Mucosa of gallbladder (tissue), 1 donor: ENCODE results near the gene THUMPD3. TPM values are rescaled to one million over a fixed set of nuclear protein-coding genes. Genes with fewer than 3 reads are reported as not detected.
A peak's percentile ranks its signal among the peaks of the same experiment; 100 is the strongest.

ENCODE experiments used
- DNase-seq: peaks from one replicate; pipeline ENCODE4 v3.0.0-alpha.2; 2020; ENCODE audit warnings: low spot score
- total RNA-seq: library from RNA; stranded (reverse); gene quantifications from one replicate; pipeline ENCODE4 v1.2.1, GENCODE V29; 2021
- donor health status: DM: no; HTN: no; CAD: no.

The THUMPD3 gene
- total RNA-seq, 1 donor from 2014 or later, result 43.4 TPM

DNA sequence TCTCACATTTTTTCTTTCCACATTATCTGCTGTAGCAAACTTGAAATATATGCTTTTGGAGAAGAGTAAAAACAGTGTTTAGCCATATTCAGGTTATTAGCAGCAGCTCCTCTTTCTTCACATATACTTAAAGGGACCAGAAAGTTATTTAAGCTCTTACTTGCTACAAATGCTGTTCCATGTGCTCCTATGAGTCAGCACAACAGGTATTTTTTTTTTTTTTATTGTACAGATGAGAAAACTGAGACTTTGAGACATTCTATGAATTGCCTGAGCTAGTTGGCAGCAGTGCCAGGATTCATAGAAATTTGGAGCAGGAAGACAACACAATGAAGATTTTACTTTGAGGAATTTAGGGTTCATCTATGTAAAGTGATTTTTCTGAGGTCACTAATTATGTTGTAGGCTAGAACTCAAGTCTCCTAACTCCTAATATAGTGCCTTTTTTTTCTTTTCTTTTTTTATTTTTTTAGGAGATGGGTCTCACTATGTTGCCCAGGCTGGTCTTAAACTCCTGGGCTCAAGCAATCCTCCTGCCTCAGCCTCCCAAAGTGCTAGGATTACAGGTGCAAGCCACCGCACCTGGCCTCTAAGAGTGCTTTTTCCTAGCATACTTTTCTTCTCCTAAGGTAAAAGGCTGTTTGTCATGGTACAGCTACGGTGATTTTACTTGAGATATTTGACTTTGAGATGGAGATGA is 58.1 kb downstream of the THUMPD3 start:
- DNase-seq, result no peak

DNA sequence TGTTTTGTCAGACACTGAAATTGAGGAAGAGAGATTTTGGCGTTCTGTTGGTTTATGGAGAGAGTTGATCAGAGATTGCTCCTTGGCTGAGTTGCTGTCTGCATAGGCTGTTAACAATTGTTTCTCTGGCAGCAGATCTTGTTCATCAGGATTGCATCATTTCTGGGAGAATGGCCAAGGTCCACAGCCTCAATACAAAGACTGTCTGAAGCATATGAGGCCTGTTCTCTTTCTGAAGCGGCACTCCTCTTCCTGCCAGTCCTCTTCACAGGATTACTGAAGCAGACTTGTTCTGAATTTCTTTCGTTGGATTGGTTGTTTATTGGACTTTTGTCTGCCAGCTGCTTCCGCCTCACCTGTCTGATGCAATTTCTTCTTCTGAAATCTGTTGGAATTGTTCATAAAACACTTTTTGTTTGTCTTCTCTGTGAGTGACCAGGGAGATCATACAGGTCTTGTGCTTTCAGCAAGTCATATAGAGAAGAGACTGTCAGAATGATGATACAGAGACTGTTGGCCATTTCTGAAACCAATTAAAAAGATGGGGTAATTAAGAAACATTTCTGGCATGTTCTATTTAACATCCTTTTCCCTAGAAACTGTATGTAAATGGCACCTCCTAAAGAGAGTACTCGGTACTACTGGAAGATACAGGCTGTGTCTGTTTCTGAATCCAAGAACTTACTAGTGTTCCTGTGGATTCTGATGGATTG is 60.0 kb downstream of the THUMPD3 start:
- peak; percentile 94 for DNase-seq

DNA sequence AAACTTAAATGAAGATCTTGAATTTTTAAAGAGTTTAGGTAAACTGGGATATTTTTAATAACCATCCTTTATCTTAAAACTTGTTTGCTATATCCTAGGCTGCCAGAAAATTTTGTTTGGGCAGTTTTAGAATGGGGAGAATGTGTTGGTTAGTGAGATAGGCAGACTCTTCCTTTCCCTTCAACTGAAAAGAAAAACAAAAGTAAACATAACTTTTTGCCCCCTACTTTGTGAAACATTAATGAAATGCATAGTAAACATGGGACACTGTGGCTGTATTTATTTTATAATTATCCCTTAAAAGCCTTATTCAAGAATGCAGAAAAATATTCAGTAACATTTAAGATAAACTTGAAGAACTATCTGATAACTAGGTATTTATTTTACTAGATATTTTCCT is 65.6 kb downstream of the THUMPD3 start:
- DNase-seq, result no peak

DNA sequence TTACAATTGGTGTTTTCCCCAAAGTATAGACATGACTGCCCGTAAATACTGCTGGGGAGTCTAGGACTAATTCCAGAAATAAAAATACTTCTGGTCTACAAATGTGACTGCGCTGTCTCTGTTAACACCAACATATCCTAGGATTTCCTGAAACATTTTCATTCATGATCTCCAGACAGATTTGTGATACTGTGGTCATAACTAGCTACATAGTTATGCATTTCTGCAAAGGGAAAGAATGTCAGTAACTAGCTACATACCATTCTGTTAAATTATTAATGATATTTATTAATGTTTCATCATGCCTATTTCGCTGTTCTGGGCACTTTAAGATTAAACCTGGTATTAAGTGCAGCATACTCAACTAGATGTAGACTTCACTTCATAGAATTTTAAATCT is 67.9 kb downstream of the THUMPD3 start:
- DNase-seq, result no peak

DNA sequence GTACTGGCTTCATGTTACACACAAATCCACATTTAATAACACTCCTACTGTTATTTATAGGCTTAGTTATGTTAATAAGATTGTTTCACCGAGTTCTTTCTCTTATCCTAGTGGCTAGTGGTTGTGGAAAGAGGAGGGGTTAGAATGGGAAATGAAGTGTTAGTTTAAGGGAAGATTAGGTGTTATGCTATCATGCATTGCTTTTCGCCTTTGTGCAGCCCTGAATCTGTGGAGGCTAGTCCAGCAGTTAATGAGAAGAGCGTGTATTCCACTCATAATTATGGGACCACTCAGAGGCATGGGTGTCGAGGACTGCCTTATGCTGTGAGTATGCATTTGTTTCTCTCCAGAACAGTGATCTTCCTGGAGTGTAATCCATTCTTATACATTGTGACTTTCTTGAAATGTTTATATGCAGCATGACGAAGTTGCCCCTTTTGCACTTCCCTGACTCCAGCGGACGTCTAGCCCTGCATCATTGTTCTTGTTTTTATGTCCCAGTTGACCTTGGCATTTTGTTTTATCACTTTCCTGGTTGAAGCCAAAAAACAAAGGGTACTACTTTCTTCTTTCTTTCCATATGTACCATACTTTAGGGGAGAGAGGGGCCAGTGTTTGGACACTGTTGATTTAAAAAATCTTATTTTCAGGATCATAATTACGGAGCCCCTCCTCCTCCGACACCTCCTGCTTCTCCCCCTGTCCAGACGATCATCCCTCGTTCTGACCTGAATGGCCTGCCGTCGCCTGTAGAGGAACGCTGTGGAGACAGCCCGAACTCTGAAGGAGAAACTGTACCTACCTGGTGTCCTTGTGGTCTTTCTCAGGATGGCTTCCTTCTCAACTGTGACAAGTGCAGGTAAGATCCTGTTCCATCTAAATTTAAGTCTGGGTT is 71.0 kb downstream of the THUMPD3 start:
- no peak for DNase-seq

DNA sequence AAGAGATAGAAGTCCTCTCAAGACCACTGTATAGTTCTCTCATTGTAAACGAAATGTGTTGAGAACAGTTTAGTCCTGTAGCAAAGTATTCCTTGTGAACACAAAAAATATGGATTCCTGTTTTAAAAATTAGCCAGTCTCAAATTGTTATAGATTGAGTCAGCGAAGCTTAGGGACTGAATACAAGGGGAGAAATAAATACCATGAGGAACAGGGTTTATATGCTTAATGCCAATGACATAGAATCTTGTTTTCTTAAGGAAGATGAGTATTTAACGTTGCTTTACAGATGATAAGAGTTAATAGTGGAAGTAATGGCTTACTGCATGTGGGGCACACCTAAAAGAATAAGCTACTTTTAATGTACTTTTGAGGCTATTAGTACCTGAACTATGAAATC is 72.5 kb downstream of the THUMPD3 start:
- no peak for DNase-seq

Other genes with a start within 250 kb of the THUMPD3 start
- 7.8 TPM for gene SRGAP3, start 113.4 kb upstream of the THUMPD3 start, total RNA-seq
- gene SETD5, start 34.6 kb downstream of the THUMPD3 start, total RNA-seq, result 94.3 TPM
- gene LHFPL4, start 190.8 kb downstream of the THUMPD3 start, total RNA-seq, result not detected